ENCODE measurements around the gene ATRNL1.

Gene ATRNL1

GRCh38 chr10:115975506-115975905 is 882.3 kb downstream of the ATRNL1 start:
- TF ChIP-seq CTCF (IDR thresholded peaks at IDR 0.05; ENCODE audit: low read depth, low read length), result no peak
- no peaks in the 10 kb centered on the region for H3K4me1 ChIP-seq
- no peaks in the 10 kb centered on the region for H3K9me3 ChIP-seq
- H3K36me3 ChIP-seq, result no peaks in the 10 kb centered on the region
- no peak for DNase-seq
- H3K4me3 ChIP-seq (ENCODE audit: low read depth, low read length), result no peak overlapping the region
- H3K27me3 ChIP-seq, result no peaks in the 10 kb centered on the region

GRCh38 chr10:115976342-115976741 is 883.2 kb downstream of the ATRNL1 start:
- no peak for TF ChIP-seq CTCF (IDR thresholded peaks at IDR 0.05; ENCODE audit: low read depth, low read length)
- no peak for DNase-seq
- no peaks in the 10 kb centered on the region for H3K9me3 ChIP-seq
- H3K36me3 ChIP-seq, result no peaks in the 10 kb centered on the region
- no peak overlapping the region for H3K4me3 ChIP-seq (ENCODE audit: low read depth, low read length)
- H3K27me3 ChIP-seq, result no peaks in the 10 kb centered on the region
- H3K4me1 ChIP-seq, result no peaks in the 10 kb centered on the region

GRCh38 chr10:115977855-115978254 is 884.7 kb downstream of the ATRNL1 start:
- no peak for TF ChIP-seq CTCF (IDR thresholded peaks at IDR 0.05; ENCODE audit: low read depth, low read length)

GRCh38 chr10:115979576-115979975 is 886.4 kb downstream of the ATRNL1 start:
- no peak overlapping the region for H3K4me3 ChIP-seq (ENCODE audit: low read depth, low read length)
- no peaks in the 10 kb centered on the region for H3K9me3 ChIP-seq
- DNase-seq, result no peak
- TF ChIP-seq CTCF (IDR thresholded peaks at IDR 0.05; ENCODE audit: low read depth, low read length), result no peak
- no peaks in the 10 kb centered on the region for H3K36me3 ChIP-seq
- H3K4me1 ChIP-seq, result no peaks in the 10 kb centered on the region
- H3K27me3 ChIP-seq, result no peaks in the 10 kb centered on the region

More at GRCh38 chr10:115977855-115978254, 884.7 kb downstream of the ATRNL1 start:
- Histone ChIP-seq H3K4me3 (ENCODE audit: low read depth, low read length) (no peak overlapping the region), H3K36me3 (no peaks in the 10 kb centered on the region), H3K4me1 (no peaks in the 10 kb centered on the region), H3K9me3 (no peaks in the 10 kb centered on the region), H3K27me3 (no peaks in the 10 kb centered on the region)
- DNase-seq, result no peak

GRCh38 chr10:115980470-115980869 is 887.3 kb downstream of the ATRNL1 start:
- no peaks in the 10 kb centered on the region for H3K36me3 ChIP-seq
- DNase-seq, result no peak
- H3K4me3 ChIP-seq (ENCODE audit: low read depth, low read length), result no peak overlapping the region
- H3K4me1 ChIP-seq, result no peaks in the 10 kb centered on the region
- TF ChIP-seq CTCF (IDR thresholded peaks at IDR 0.05; ENCODE audit: low read depth, low read length), result no peak
- H3K27me3 ChIP-seq, result no peaks in the 10 kb centered on the region
- H3K9me3 ChIP-seq, result no peaks in the 10 kb centered on the region

- H3K9me3 ChIP-seq, result no peaks in the 10 kb centered on the region
- H3K27me3 ChIP-seq, result no peaks in the 10 kb centered on the region
- H3K4me1 ChIP-seq, result no peaks in the 10 kb centered on the region
- no peak overlapping the region for H3K4me3 ChIP-seq (ENCODE audit: low read depth, low read length)
- no peak for TF ChIP-seq CTCF (IDR thresholded peaks at IDR 0.05; ENCODE audit: low read depth, low read length)
- DNase-seq, result no peak
- H3K36me3 ChIP-seq, result no peaks in the 10 kb centered on the region
Observed at GRCh38 chr10:115981081-115981480, 887.9 kb downstream of the ATRNL1 start.

Measured in BE2C (cell line).